Neural progenitor cell (in vitro differentiated cells): Measurements from ENCODE around the gene FER.

Experiments
- EZH2 ChIP-seq: fragments of 200-600 bp; sonication (generic); IDR thresholded peaks from 2 replicates; pipeline ENCODE4 v1.6.1; 2017; ENCODE audit warnings: antibody characterized with exemption, mild to moderate bottlenecking, moderate library complexity
- TF ChIP-seq, protein P1 (sequence below): fragments of 200-600 bp; sonication (generic); IDR thresholded peaks from 2 replicates; pipeline ENCODE4 v1.5.1; 2017; ENCODE audit warnings: antibody characterized with exemption, mild to moderate bottlenecking

DNA sequence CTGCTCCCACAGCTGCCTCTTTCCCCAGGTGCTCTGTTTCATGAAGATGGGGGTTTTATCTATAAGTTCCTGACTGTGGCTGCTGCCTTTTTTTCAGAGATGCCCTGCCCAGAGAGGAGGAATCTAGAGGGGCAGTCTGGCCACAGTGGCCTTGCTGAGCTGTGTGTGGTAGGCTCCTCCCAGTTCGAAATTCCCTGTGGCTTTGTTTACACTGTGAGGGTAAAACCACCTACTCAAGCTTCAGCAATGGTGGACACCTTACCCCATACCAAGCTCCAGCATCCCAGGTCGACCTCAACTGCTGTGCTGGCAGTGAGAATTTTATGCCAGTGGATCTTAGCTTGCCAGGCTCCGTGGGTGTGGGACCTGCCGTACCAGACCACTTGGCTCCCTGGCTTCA, 250.0 kb downstream of the FER start:
- TF ChIP-seq EZH2 = no peak
- TF ChIP-seq, protein P1, sequence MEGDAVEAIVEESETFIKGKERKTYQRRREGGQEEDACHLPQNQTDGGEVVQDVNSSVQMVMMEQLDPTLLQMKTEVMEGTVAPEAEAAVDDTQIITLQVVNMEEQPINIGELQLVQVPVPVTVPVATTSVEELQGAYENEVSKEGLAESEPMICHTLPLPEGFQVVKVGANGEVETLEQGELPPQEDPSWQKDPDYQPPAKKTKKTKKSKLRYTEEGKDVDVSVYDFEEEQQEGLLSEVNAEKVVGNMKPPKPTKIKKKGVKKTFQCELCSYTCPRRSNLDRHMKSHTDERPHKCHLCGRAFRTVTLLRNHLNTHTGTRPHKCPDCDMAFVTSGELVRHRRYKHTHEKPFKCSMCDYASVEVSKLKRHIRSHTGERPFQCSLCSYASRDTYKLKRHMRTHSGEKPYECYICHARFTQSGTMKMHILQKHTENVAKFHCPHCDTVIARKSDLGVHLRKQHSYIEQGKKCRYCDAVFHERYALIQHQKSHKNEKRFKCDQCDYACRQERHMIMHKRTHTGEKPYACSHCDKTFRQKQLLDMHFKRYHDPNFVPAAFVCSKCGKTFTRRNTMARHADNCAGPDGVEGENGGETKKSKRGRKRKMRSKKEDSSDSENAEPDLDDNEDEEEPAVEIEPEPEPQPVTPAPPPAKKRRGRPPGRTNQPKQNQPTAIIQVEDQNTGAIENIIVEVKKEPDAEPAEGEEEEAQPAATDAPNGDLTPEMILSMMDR = no peak
